GM21786 (cell line): ENCODE results near the gene RARG.
"Not testable (repeated sequence)": the region's sequence is repeated elsewhere in the genome, so short reads cannot be mapped to it uniquely, and the experiment has no call there.

Source experiments
- ATAC-seq: cut with Tn5 transposase; IDR thresholded peaks from one replicate; pipeline ENCODE4 v1.9.1; 2021; ENCODE audit not compliant: unreplicated experiment

The RARG gene

DNA sequence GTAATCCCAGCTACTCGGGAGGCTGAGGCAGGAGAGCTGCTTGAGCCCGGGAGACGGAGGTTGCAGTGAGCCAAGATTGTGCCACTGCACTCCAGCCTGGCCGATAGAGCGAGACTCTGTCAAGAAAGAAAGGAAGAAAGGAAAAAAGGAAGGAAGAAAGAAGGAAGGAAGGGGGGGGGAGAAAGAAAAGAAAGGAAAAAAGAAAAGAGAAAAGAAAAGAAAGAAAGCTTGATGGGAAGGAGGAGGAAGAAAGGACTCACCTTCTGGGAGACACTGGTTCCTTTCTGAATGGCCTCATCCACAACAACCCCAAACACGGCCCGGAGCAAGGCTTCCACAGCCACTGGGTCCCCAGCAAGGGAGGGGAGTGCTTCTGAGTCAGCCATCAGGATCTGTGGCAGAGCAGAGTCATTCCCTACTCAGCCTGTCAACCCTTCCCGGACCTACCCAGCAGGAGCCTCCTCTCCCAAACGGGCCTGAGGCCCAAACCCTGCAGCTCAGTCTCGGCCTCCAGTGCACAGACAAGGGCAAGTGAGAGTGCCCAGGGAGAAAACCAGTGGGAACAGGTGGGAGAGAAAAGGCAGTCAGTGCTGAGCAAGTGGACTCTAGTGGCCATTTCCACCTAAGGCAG, 58.8 kb downstream of the RARG start:
- ATAC-seq: no peak

DNA sequence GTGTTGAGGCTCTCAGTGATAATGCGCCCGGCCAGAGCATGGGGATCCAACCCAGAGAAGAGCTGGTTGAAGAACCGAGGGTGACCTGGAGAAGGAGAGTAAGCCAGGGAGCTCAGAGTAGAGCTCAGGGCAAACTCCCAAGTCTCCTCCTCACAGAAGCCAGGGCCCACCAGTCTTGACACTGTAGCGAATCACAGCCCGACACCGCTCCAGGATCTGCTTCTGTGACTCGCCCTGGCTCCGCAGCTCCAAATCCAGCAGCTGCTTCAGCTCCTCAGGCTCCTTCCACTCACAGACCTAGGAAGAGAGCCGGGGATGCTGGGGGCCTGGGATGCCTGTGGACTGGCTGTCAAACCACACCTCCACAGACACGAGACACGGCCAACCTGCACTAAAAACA, 59.7 kb downstream of the RARG start:
- ATAC-seq: no peak

DNA sequence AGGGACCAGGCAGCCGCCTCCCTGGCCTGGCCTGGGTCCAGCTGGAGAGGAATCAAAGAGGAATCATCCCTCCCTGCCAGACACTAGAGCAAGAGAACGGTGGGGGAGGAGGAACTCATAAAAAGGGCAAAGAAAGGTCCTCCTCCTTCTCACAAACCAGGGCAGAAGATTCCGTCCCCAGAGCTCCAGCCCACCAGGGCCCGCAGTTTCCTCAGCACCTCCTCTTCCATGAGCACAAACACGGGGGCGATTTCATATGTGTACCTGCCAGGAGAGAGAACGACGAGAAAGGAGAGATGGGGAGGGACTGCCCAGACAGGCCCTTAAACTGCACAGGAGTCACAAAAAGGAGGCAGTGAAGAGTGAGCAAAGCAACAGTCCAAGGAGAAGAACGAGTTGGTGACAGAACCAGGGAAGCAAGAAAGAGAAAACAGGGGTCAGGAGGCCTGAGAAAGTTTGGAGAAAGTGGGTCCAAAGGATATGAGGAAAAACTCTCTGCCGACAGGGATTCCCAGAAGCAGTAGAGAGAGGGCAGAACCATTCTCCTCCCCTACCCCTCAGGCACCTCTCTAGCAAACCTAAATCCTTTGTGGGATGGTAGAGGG, 60.2 kb downstream of the RARG start:
- no peak for ATAC-seq

DNA sequence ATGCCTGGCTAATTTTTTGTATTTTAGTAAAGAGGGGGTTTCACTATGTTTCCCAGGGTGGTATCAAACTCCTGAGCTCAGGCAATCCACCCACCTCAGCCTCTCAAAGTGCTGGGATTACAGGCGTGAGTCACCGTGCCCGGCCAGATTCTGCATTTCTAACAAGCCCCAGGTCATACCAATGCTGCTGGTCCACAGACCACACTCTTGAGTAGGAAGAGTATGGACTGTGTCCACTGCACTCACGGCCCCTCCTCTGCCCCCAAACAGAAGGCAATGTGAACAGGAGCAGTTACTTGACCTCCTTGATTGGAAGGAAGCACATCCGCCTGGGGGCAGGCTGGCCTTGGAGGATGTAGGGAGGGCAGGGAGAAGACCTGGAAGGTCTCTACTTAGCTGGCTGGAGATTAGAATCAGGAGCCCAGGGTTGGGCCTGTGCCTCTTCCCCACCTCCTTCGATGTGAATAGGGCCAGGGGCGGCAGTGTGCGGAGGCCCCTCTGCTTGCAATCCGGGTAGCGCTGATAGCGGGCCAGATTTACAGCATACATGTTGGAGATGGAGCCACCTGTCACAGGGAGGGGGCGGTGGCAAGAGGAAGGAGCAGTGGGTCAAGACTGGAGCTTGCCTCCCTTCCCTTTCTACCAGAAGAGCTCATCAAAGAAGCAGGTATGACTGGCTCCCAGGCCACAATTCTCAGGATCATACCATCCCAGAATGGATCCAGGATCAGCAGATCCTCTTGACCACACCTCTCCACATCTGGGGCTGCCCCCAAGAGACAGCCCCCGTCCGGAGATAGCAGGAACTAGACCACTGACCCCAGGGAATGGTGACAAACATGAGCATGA, 60.9 kb downstream of the RARG start:
- ATAC-seq: no peak

DNA sequence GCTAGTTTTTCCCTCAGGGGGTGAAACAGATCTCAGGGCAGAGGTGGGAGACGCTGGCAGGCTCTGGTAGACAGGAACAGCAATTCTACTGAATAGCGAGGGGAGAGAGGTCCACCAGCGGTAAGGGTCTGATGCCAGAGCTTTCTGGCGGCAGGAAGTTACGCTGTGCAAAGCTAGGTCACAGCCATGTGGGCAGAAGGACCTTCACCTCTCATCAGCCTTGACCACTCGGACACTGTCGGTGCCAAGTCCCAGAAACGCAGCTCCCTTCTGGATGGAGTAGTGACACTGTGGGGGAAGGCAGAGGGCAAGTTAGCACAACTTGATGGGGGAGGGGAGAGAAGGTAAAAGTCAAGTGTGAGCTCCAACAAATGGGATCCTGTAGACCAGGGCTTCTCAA, 61.8 kb downstream of the RARG start:
- no peak for ATAC-seq

DNA sequence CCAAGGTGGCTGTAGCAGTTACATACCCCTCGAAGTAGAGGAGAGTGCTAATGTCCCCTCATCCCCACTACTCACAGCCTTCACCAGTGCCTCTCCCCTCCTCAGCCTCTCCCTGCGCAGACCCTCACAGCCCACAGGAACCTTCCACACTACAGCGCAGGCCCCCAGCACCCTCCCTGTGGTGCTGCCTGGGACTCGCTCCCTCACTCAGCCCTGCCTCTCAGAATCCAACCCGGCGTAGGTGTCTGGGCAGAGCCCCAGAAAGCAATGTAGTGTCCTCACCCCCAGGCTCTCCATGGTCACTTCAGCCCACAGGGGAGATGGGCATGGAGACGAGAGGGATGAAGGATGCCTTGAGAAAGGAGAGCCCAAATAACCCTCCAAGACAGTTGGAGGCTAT, 62.4 kb downstream of the RARG start:
- no peak for ATAC-seq

DNA sequence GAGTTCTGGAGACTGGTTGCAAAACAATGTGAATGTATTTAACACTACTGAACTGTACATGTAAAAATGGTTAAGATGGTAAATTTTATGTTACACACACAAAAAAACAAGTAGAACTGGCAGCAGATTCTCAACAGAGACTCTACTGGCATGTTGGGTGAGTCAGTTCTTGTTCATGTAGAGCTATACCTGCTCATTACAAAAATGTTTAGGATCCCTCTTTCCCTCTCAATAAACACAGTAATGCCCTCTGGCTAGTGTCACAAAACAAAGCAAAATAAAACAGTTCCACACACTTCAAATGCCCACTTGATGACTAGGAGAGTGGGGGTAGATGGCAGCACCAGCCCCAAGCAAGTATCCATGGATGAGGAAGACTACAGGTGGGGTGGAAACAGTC, 65.2 kb downstream of the RARG start:
- no peak for ATAC-seq

DNA sequence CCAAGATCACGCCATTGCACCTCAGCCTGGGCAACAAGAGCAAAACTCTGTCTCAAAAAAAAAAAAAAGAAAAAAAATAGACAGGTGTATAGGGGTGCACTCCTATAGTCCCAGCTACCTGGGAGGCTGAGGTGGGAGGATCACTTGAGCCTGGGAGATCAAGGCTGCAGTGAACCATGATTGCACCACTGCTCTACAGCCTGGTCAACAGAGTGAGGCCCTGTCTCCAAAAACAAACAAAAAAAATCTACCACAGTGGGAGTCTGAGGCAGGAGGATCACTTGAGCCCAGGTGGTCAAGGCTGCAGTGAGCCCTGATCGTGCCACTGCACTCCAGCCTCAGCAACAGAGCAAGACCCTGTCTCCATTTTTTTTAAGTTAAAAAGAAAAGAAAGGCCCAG, 69.0 kb downstream of the RARG start:
- ATAC-seq: not testable (repeated sequence)

DNA sequence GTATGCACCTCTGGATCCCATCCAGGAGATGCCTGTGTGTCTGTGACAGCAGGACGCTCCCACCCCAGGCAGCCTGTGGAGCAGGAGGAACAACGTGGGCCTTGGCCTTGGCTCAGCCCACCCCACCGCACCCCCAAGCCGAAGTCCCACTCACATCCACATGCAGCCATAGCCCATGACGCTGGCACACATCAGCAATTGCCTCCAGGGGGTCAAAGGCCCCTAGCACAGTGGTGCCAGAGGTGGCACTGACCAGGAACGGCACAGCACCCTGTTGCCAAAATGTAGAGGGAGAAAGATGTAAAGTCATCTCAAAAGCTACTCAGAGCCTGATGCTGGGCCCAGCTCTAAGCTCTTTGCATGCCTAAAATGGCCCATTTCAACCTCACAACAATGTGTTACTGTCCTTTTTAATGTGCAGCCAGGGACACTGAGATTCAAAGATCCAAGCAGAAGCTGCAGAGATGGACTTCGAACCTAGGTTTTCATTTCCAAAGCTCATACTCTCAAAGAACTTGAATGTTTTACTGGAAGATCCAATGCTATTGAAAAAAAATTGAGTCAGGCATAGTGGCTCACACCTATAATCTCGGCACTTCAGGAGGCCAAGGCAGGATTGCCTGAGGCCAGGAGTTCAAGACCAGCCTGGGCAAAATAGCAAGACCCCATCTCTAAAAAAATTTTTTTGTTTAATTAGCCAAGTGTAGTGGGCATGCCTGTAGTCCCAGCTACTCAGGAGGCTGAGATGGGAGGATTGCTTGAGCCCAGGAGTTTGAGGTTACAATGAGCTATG, 70.7 kb downstream of the RARG start:
- ATAC-seq: no peak

DNA sequence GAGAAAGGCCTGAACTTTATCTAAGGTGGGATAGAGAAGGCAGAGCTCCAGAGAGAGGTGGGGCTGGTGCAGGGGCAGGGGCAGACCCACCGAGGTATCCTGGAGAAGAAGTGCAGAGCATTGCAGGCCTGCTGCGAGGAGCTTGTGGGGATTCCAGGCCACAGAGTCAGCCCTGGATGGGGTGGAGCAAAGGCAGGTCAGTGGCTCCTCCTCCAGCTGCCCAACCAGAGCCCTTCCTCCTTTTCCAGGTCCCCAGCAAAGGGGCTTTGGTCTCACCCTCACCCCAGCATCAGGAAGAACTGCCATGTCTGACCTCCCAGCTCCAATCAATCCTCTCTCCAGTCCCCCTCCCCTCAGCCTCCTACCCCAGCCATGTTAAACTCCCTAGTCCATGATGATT, 71.3 kb downstream of the RARG start:
- no peak for ATAC-seq
